ENCODE results near the gene ANKMY1. TPM values are rescaled to one million over a fixed set of nuclear protein-coding genes. Genes with fewer than 3 reads are reported as not detected.
A peak's percentile ranks its signal among the peaks of the same experiment; 100 is the strongest.

The ANKMY1 gene
- total and polyA plus RNA-seq, 2 of the 8 experiments (the other 6 are each of a cell fraction or from before 2014, with no cell fraction given), result 4.5 to 4.8 TPM

DNA sequence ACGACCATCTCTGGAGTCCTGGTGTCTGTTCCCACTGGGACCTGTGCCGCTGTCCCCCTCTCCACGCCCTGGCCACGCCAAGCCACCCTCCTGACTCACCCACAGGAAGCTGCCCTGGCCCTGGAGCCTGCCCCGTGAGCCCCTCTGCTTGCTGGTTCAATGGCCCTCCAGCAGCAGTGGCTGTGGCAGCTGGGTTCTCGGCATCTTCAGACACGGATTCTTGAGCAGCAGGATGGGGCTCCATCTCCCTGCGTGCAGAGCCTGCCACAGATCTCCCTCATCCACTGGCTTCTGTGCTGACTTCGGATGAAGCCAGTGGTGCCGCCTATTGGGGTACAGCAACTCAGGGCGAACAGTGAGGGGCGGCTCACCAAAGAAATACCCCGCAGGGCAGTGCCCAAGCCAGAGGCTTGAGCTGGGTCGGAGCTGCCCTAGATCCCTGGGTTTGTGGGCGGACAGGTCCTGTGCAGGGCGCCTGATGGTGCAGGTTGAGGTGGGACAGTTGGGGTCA lies 42.7 kb upstream of the ANKMY1 start:
- no peaks in the 10 kb centered on the region for H3K27me3 ChIP-seq (replicated peaks in 1 of 4; ENCODE audit: control insufficient read depth in 3 of 4, extremely low read depth in 1 of 4, insufficient read depth in 3 of 4, low read length in 3 of 4)
- WGBS, 2 experiments (ENCODE audit: extremely low coverage in 1 of 2, insufficient coverage in 1 of 2, insufficient read length in 1 of 2, insufficient replicate concordance in 2 of 2, low coverage in 1 of 2, low lambda C conversion rate in 2 of 2, missing lambda C conversion rate in 1 of 2), result 85% methylated on average over 15 of the region's 16 CpGs; no CpG with 5 or more reads in 1 of the 2 experiments
- H3K79me1 ChIP-seq (ENCODE audit: low read depth, low read length), result no peaks in the 10 kb centered on the region
- H3K23ac ChIP-seq (ENCODE audit: insufficient read length), result no peak overlapping the region
- H2BK5ac ChIP-seq (ENCODE audit: low read depth, low read length), result no peak overlapping the region
- no peak overlapping the region for H3K14ac ChIP-seq (ENCODE audit: insufficient read length)
- H3K56ac ChIP-seq (replicated peaks; ENCODE audit: insufficient read length, low read depth, low read length), result no peak overlapping the region
- FAIRE-seq (no peak), DNase-seq (ENCODE audit: low read depth in 1 of 2, low spot score in 2 of 2) (no peak)
- H2BK120ac ChIP-seq (replicated peaks; ENCODE audit: low read depth, low read length), result no peak overlapping the region
- H3K36me3 ChIP-seq (ENCODE audit: control insufficient read depth in 2 of 4, insufficient read depth in 4 of 4, low read length in 3 of 4), result peaks cover 0 to 8% (median 5%) of the 10 kb centered on the region in 4 experiments; a peak in 4 of 8 replicates
- H3K4ac ChIP-seq (replicated peaks; ENCODE audit: insufficient read length, low read depth, low read length), result no peak overlapping the region
- TF ChIP-seq CHD1 (IDR thresholded peaks at IDR 0.05; ENCODE audit: low read depth, low read length), result no peak
- no peak for TF ChIP-seq KDM4A (IDR thresholded peaks at IDR 0.05; ENCODE audit: low read depth, low read length, severe bottlenecking)
- no peak for TF ChIP-seq SIX5 (IDR thresholded peaks at IDR 0.05; ENCODE audit: low read depth, low read length)
- TF ChIP-seq, protein P1, sequence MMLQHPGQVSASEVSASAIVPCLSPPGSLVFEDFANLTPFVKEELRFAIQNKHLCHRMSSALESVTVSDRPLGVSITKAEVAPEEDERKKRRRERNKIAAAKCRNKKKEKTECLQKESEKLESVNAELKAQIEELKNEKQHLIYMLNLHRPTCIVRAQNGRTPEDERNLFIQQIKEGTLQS (IDR thresholded peaks at IDR 0.05; ENCODE audit: insufficient read depth, low read depth, low read length), result no peak
- H3K18ac ChIP-seq (ENCODE audit: extremely low read depth, low read length), result no peak overlapping the region
- no peak overlapping the region for H2AFZ ChIP-seq (ENCODE audit: low read length)
- ChIA-PET POLR2A (ENCODE audit: partially characterized antibody) (interaction anchor here (0.8 kb wide), 1 partner anchor 31 kb away, joined by 3 read pairs; no protein-coding TSS in a partner anchor), CTCF (ENCODE audit: partially characterized antibody) (interaction anchor here (0.7 kb wide), 1 partner anchor 117 kb away, joined by 3 read pairs; no protein-coding TSS in a partner anchor)
- no peak overlapping the region for H3K9ac ChIP-seq (replicated peaks in 1 of 4; ENCODE audit: extremely low read depth in 1 of 4, low read depth in 3 of 4, low read length in 3 of 4)
- no peak overlapping the region for H2AK5ac ChIP-seq (ENCODE audit: low read depth, low read length)
- H3K4me3 ChIP-seq (ENCODE audit: extremely low read depth in 1 of 4, insufficient read depth in 2 of 4, low read depth in 3 of 4, low read length in 4 of 4), result no peak overlapping the region
- no peak overlapping the region for H3K4me2 ChIP-seq (ENCODE audit: insufficient read depth in 1 of 2, low read depth in 2 of 2, low read length in 2 of 2)
- H3K23me2 ChIP-seq (ENCODE audit: low read depth, low read length), result no peaks in the 10 kb centered on the region
- no peak overlapping the region for H2BK12ac ChIP-seq (ENCODE audit: low read depth, low read length)
- no peak overlapping the region for H2BK15ac ChIP-seq (ENCODE audit: low read length)
- H4K8ac ChIP-seq (ENCODE audit: extremely low read depth, insufficient read depth, low read length), result peak overlapping the region; percentile 51; the same call in 1 of the 2 replicates
- no peaks in the 10 kb centered on the region for H3K79me2 ChIP-seq (ENCODE audit: control insufficient read depth in 1 of 2, insufficient read depth in 2 of 2, low read length in 2 of 2)
- H2BK20ac ChIP-seq (ENCODE audit: low read length), result no peak overlapping the region
- H4K91ac ChIP-seq (replicated peaks; ENCODE audit: insufficient read length, low read length), result no peak overlapping the region
- H4K20me1 ChIP-seq (replicated peaks in 1 of 2; ENCODE audit: control insufficient read depth in 1 of 2, insufficient read depth in 2 of 2, low read length in 2 of 2), result peaks cover 0 to 6% of the 10 kb centered on the region in 2 experiments
- H4K5ac ChIP-seq (ENCODE audit: insufficient read length, low read depth, low read length), result no peak overlapping the region
- no peaks in the 10 kb centered on the region for H3K9me3 ChIP-seq (ENCODE audit: insufficient read depth in 2 of 2, low read depth in 1 of 2, low read length in 1 of 2)
- H3K27ac ChIP-seq (ENCODE audit: low read depth, low read length), result no peak overlapping the region
- H3K4me1 ChIP-seq (replicated peaks in 1 of 4; ENCODE audit: control insufficient read depth in 3 of 4, insufficient read depth in 4 of 4, low read length in 3 of 4), result no peaks in the 10 kb centered on the region
